GM19463 (cell line): ENCODE measurements around the gene ACSF3.

Experiments
- ATAC-seq: cut with Tn5 transposase; IDR thresholded peaks from one replicate; pipeline ENCODE4 v1.9.1; 2021; ENCODE audit warnings: mild to moderate bottlenecking, moderate library complexity; ENCODE audit not compliant: unreplicated experiment

The ACSF3 gene

GRCh38 chr16:89142474-89143195 is 49.0 kb downstream of the ACSF3 start:
- ATAC-seq: no peak

- ATAC-seq: no peak
These were observed 49.6 kb downstream of the ACSF3 start for GRCh38 chr16:89143201-89143741.

- no peak for ATAC-seq
These were observed 50.4 kb downstream of the ACSF3 start for GRCh38 chr16:89143911-89144675.

DNA sequence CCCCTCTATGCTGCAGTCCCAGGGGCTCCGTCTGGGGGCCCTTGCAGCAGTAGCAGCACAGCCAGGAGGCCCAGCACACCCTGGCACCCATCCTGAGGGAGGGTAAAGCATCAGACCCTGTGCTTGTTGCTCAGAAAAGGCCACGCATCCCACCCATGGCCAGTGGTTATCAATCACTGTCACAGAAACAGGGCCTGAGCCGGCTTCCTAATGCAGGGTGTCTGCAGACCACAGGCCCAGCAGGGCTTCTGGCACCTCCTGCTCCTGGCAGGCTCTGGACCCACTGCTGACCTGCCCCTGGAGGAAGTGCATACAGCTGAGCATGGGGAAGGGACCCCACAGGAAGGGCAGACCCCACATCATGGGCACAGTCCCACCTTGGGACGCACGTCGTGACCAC is 51.0 kb downstream of the ACSF3 start:
- no peak for ATAC-seq

DNA sequence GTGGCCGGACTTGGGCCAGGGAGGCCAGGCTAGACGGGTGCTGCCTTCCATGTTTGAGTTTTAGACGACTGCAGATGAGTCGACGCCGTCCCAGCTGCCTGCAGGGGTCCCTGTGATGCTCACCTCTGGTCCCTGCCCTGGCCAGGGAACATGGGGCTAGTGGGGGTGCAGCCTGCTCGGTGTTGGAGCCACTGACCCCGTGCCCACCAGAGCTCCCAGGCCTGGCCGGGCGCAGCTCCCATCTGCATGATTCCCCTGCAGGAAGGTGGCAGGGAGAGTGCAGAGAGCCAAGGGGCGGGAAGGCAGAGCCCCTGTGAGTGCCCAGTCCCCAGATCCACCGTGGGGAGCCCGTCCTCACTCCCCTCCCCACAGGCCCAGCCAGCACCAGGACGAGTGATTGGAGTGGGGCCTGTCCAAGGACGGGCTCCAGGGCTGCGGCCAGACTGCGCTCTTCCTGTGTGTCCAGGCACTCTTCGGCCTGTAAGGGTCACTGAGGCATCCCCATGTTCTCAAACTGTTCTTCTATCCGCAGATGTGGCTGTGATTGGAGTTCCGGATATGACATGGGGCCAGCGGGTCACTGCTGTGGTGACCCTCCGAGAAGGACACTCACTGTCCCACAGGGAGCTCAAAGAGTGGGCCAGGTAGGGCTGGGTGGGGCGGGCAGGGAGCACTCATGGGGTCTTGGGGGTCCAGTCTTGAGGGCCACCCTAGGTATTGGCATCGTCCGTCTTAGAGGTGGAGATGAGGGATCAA is 51.9 kb downstream of the ACSF3 start:
- no peak for ATAC-seq

GRCh38 chr16:89146211-89147005 is 52.8 kb downstream of the ACSF3 start:
- ATAC-seq: no peak

GRCh38 chr16:89147085-89147817 is 53.6 kb downstream of the ACSF3 start:
- ATAC-seq: no peak

DNA sequence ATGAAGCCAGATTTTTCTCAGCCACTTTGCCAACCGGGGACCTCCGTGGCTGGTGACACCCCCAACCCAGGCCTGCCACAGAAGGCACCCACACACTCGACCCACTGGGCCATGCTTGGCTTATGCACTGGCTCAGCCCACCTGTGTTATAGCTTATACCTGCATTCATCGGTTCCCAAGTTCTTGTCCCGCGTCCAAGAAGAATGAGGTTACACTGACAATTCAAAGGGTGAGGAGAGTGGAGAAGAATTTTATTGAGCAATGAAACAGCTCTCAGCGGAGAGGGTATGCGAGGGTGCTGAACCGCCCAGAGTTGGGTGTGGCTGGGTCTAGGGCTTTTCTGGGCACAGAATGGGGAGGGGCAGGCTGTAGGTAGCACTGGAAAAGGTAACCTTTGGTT is 55.7 kb downstream of the ACSF3 start:
- no peak for ATAC-seq

DNA sequence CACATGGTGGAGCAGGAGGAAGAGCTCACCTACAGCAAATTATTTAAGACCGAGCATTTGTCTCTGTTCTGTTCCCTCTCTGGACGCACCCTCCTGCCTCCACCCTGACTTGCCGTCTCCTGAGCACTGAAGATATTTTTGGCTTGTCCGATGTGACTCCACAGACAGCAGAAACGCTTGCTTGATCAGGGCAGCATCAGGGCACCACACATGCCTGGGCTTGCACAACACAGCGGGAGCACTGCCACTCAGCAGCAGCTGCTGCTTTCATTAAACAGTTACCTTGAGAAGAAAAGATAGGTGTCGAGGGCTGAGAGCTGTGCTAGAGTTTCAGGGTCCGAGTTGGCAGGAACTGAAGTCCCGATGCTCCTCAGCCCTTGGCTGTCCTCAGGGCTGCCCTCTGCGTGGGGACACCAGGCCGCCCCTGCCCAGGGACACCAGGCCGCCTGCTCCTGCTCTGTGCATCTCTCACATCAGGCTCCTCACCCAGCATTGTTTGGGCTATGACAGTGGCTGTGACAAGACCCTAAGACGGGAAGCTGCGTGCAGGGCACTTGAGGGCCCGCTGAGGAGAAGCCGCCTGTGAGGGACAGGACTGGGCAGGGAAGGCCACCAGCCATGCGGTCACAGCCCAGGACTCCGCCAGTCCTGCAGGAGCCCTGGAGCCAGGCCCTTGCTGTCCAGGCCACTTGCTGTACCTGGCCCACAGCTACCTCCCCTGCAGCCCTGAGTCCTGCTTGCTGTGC is 56.6 kb downstream of the ACSF3 start:
- ATAC-seq: no peak

DNA sequence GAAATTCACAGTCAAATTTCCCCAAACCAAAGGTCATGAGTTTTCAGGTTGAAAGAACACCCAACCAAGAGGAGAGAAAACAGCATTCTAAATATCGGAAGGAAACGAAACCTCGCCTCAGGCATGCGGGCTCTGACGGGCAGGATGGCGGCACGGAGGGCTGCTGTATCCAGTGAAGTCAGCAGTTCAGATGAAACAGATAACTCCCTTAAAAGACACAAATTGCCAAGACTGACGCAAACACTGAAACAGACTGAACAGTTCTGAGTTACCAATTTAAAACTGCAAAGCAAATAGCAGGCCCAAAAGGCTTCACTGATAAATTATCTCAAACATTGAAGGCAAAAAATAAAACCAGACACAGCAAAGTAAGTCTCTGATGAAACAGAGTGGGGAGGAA is 57.3 kb downstream of the ACSF3 start:
- no peak for ATAC-seq

GRCh38 chr16:89152831-89153700 is 59.4 kb downstream of the ACSF3 start:
- no peak for ATAC-seq

DNA sequence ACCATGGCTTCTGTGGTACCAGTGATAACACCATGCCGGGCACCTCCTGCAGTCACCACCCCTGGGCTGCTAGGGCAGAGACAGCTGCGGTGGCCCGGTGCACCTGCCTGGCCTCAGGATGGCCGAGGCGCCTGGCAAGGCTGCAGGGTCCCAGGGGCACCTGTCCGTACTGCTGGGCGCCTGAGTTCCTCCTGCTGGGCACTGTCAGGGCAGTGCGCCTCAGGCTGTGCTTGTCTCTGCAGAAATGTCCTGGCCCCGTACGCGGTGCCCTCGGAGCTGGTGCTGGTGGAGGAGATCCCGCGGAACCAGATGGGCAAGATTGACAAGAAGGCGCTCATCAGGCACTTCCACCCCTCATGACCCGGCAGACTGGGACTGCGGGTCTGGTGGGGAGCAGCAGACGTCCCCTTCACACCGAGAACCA is 60.2 kb downstream of the ACSF3 start:
- no peak for ATAC-seq

DNA sequence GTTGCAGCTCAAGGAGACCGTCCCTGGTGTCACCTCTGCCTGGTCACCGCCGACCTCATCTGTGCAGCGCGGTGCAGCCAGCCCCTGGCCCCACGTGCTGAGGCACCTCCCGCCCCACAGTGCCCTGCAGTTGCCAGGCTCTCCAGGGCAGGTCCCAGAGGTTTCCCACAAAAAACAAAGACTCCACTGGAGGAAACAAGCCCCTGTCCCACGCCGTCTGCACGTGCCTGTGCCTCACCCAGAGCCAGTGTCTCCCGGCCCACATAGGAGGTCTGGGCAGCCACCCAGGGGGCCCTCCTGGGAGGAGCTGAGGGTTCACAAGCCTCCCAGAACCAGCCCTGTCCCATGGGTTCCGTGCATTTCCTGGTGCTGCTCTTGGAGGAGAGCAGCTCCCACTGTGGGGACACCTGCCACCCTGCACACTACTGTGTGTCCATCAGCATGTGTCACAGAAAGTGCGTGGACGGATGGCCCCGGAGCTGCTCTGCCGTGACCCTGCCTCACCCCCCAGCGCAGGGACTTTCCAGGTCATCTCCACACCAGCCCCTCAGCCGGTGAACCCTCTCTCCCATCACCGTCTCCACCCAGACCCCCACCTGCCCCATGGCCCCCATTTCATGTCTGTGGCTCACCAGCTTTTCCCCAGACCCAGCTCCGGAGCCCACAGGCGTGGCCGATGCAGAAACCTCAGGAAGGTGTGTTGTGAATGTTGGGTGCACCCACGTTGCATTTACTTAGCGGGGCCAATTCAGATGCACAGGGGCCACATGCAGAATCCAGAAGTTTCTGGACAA is 60.9 kb downstream of the ACSF3 start:
- no peak for ATAC-seq

DNA sequence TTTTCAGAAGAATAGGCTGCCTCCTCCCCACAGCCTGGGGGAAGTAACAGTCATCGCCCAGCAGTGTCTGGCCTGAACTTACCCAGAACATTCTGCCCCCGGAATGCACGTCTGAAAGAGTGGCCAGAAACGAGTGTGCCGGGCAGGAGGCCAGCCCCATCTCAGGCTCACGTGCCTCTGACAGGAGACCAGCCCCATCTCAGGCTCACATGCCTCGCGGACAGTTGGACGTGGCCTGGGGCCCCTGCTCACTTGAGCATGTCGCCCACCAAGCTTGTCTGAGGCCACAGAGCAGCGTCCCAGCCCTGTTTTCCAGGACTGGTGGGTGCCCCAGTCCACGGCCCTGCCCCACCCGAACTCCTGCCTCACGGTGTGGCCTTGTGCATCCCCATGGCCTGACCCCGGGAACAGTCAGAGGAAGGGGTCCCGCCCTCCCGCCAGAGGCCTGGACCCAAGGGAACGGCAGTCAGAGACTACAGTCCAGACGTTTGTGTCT is 61.6 kb downstream of the ACSF3 start:
- ATAC-seq: no peak

GRCh38 chr16:89155851-89156739 is 62.4 kb downstream of the ACSF3 start:
- ATAC-seq: no peak
